Endodermal cell (in vitro differentiated cells): ENCODE data around the gene EID2. TPM values are rescaled to one million over a fixed set of nuclear protein-coding genes. Genes with fewer than 3 reads are reported as not detected.

Source experiments
- DNase-seq: peaks from one replicate; pipeline ENCODE4 v3.0.0-alpha.2; 2017
- H3K27ac ChIP-seq: 2 replicates; pipeline ENCODE4 v1.5.1; 2013; ENCODE audit warnings: mild to moderate bottlenecking, low read depth, low read length, moderate library complexity
- H3K27me3 ChIP-seq: 2 replicates; pipeline ENCODE4 v1.6.1; 2013; ENCODE audit warnings: mild to moderate bottlenecking, low read length, moderate library complexity; ENCODE audit not compliant: insufficient read depth, control insufficient read depth, poor library complexity, severe bottlenecking
- H3K36me3 ChIP-seq: 2 replicates; pipeline ENCODE4 v1.7.0; 2013; ENCODE audit warnings: mild to moderate bottlenecking, low read length, moderate library complexity; ENCODE audit not compliant: control insufficient read depth, insufficient read depth
- H3K4me1 ChIP-seq: one replicate; pipeline ENCODE4 v1.7.0; 2013; ENCODE audit warnings: low read length; ENCODE audit not compliant: control insufficient read depth, insufficient read depth
- H3K4me3 ChIP-seq: 2 replicates; pipeline ENCODE4 v1.5.1; 2013; ENCODE audit warnings: mild to moderate bottlenecking, low read length, moderate library complexity
- H3K9ac ChIP-seq: 2 replicates; pipeline ENCODE4 v1.6.1; 2013; ENCODE audit warnings: mild to moderate bottlenecking, low read length, moderate library complexity; ENCODE audit not compliant: poor library complexity, severe bottlenecking; ENCODE audit errors: extremely low read depth
- H3K9me3 ChIP-seq: 2 replicates; pipeline ENCODE4 v1.6.1; 2013; ENCODE audit warnings: mild to moderate bottlenecking, low read length, moderate library complexity; ENCODE audit not compliant: control insufficient read depth
- H3K27ac Mint-ChIP-seq: 2 replicates; pipeline ENCODE4 v1.8.0; 2020; ENCODE audit warnings: mixed read lengths
- H3K27me3 Mint-ChIP-seq: 2 replicates; pipeline ENCODE4 v1.8.0; 2021; ENCODE audit warnings: mild to moderate bottlenecking, mixed read lengths; ENCODE audit not compliant: insufficient read depth
- H3K36me3 Mint-ChIP-seq: 2 replicates; pipeline ENCODE4 v1.8.0; 2020; ENCODE audit warnings: low read depth, mixed read lengths
- H3K4me1 Mint-ChIP-seq: 2 replicates; pipeline ENCODE4 v1.8.0; 2020; ENCODE audit warnings: mixed read lengths
- H3K4me3 Mint-ChIP-seq: 2 replicates; pipeline ENCODE4 v1.8.0; 2020; ENCODE audit warnings: mild to moderate bottlenecking, moderate library complexity, mixed read lengths
- H3K9me3 Mint-ChIP-seq: 2 replicates; pipeline ENCODE4 v1.8.0; 2020; ENCODE audit warnings: mild to moderate bottlenecking, mixed read lengths
- WGBS, 2 experiments: methylation state at CpG; one replicate each; pipeline versions ENCODE4 v1.1.5 to v1.1.7; 2013; ENCODE audit warnings: missing lambda C conversion rate in 2 of 2, mixed read lengths in 1 of 2; ENCODE audit not compliant: insufficient coverage in 1 of 2, insufficient read length in 1 of 2; 5-methylcytosine and 5-hydroxymethylcytosine counted together
- total RNA-seq, 2 donors: library from RNA; stranded (reverse); fragmentation: NEBNext Ultra II Directional in 1 of 2; extraction: Animal tissue kit (Norgen Biotek cat#: 25700) in 1 of 2; gene quantifications; 2 replicates in 1 of 2; 3 replicates in 1 of 2; pipeline ENCODE4 v1.2.1, GENCODE V29; 2021
- TF ChIP-seq, protein P1 (sequence below): fragments of 200-600 bp; sonication (generic); conservative IDR thresholded peaks from 2 replicates; pipeline ENCODE4 v1.5.0; 2021; ENCODE audit warnings: antibody characterized with exemption, mild to moderate bottlenecking

EID2 gene
- total RNA-seq, 2 donors from 2014 or later, result 24.0 to 29.7 TPM

DNA sequence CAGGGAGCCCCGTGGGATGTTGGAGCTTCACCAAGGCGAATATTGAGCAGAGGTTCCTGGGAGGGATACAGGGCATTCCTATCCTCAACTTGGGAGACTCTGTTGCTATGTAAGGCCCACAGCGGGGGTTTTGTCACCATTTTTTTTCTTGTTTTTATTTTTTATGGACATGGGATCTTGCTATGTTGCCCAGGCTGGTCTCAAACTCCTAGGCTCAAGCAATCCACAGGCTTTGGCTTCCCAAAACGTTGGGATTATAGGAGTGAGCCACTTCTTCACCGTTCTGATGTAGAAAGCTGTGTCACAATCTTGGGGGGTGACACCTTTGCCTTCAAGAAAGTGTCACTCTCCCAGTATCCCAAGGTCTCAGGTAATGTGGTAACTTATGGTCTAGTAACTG lies 38.6 kb downstream of the EID2 start:
- H3K27me3 ChIP-seq, result peaks cover 68% of the 10 kb centered on the region

DNA sequence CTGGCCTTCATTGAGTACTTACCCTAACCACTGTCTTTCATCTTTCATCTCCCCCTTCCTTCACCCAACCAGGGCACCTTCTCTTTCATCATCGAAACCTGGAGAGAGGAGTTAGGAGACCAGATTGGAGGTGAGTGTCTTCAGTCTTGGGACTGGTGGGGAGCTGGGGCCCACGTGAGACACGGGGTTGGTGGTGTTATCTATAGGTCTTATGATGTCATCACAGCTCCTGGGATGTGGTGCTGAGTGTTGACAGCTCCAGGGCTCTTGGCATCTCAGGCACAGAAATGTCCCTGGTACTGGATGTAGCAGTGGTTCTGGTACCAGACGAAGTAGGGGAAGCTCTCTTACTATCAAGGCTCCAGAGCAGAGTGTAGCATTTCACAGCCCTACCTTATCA lies 39.4 kb downstream of the EID2 start:
- peaks cover 3% of the 10 kb centered on the region for H3K9me3 Mint-ChIP-seq
- WGBS, 2 experiments, result 61 to 89% methylated on average over 1 to 4 of the region's 4 CpGs

More for the DNA sequence above, 38.6 kb downstream of the EID2 start:
- no peak overlapping the region for H3K27ac Mint-ChIP-seq
- Histone ChIP-seq H3K9ac (no peak overlapping the region), H3K27ac (no peak overlapping the region), H3K36me3 (no peaks in the 10 kb centered on the region), H3K9me3 (peaks cover 1% of the 10 kb centered on the region), H3K4me3 (no peak overlapping the region), H3K4me1 (no peaks in the 10 kb centered on the region)
- H3K4me3 Mint-ChIP-seq, result no peak overlapping the region
- peak; percentile 30 for DNase-seq
- WGBS, 2 experiments, result 73 to 84% methylated on average over 2 to 5 of the region's 5 CpGs
- TF ChIP-seq, protein P1, sequence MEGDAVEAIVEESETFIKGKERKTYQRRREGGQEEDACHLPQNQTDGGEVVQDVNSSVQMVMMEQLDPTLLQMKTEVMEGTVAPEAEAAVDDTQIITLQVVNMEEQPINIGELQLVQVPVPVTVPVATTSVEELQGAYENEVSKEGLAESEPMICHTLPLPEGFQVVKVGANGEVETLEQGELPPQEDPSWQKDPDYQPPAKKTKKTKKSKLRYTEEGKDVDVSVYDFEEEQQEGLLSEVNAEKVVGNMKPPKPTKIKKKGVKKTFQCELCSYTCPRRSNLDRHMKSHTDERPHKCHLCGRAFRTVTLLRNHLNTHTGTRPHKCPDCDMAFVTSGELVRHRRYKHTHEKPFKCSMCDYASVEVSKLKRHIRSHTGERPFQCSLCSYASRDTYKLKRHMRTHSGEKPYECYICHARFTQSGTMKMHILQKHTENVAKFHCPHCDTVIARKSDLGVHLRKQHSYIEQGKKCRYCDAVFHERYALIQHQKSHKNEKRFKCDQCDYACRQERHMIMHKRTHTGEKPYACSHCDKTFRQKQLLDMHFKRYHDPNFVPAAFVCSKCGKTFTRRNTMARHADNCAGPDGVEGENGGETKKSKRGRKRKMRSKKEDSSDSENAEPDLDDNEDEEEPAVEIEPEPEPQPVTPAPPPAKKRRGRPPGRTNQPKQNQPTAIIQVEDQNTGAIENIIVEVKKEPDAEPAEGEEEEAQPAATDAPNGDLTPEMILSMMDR, result no peak
- H3K4me1 Mint-ChIP-seq, result peaks cover 9% of the 10 kb centered on the region
- peaks cover 6% of the 10 kb centered on the region for H3K9me3 Mint-ChIP-seq
- no peaks in the 10 kb centered on the region for H3K36me3 Mint-ChIP-seq
- peaks cover 80% of the 10 kb centered on the region for H3K27me3 Mint-ChIP-seq

DNA sequence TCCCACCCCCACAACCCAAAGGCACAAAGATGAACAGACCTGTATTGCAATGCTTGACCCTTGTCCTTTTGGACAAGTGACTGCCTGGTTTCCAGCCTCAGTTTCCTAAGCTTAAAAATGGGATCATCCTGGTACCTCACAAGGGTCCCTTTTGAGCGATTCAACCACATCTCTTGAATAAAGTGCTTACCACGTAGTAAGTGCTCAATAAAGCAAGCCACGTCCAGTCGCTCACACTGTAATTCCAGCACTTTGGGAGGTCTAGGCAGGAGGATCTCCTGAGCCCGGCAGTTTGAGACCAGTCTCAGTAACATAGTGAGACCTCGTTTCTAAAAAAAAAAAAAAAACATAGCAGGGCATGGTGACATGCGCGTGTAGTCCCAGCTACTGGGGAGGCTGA lies 40.0 kb downstream of the EID2 start:
- Mint-ChIP-seq H3K4me3 (no peak overlapping the region), H3K27ac (no peak overlapping the region), H3K36me3 (no peaks in the 10 kb centered on the region), H3K9me3 (peaks cover 3% of the 10 kb centered on the region), H3K27me3 (peaks cover 66% of the 10 kb centered on the region), H3K4me1 (peaks cover 9% of the 10 kb centered on the region)
- no peaks in the 10 kb centered on the region for H3K9me3 ChIP-seq
- TF ChIP-seq, protein P1, result no peak
- H3K27ac ChIP-seq, result no peak overlapping the region
- no peak overlapping the region for H3K9ac ChIP-seq
- H3K27me3 ChIP-seq, result peaks cover 54% of the 10 kb centered on the region
- no peaks in the 10 kb centered on the region for H3K36me3 ChIP-seq
- no peaks in the 10 kb centered on the region for H3K4me1 ChIP-seq
- WGBS, 2 experiments, result 82 to 83% methylated on average over 6 to 8 of the region's 8 CpGs
- H3K4me3 ChIP-seq, result no peak overlapping the region
- no peak for DNase-seq

More for the DNA sequence above, 39.4 kb downstream of the EID2 start:
- Histone ChIP-seq H3K4me1 (no peaks in the 10 kb centered on the region), H3K4me3 (no peak overlapping the region), H3K9ac (no peak overlapping the region), H3K36me3 (no peaks in the 10 kb centered on the region), H3K27ac (no peak overlapping the region), H3K9me3 (no peaks in the 10 kb centered on the region), H3K27me3 (peaks cover 60% of the 10 kb centered on the region)
- H3K4me3 Mint-ChIP-seq, result no peak overlapping the region
- TF ChIP-seq, protein P1, result no peak
- H3K27ac Mint-ChIP-seq, result no peak overlapping the region
- peaks cover 72% of the 10 kb centered on the region for H3K27me3 Mint-ChIP-seq
- DNase-seq, result no peak
- H3K36me3 Mint-ChIP-seq, result no peaks in the 10 kb centered on the region
- peaks cover 9% of the 10 kb centered on the region for H3K4me1 Mint-ChIP-seq
